ENCODE results near the gene RMI2. TPM values are rescaled to one million over a fixed set of nuclear protein-coding genes. Genes with fewer than 3 reads are reported as not detected.

RMI2 gene
- polyA plus RNA-seq, 2 of the 4 experiments (the other 2 are of a cell fraction): 24.2 to 26.9 TPM

GRCh38 chr16:11380836-11381235 is 35.6 kb downstream of the RMI2 start:
- ChIA-PET POLR2A (no interaction called here), CTCF (interaction anchor here (0.9 to 20.7 kb wide), 8 partner anchors 9 to 417 kb away, joined by 3 to 300 read pairs (median 3); partner anchors contain the start of gene SOCS1)
- 68% methylated on average over 9 of the region's 9 CpGs for WGBS (ENCODE audit: missing lambda C conversion rate)
- no peak for TF ChIP-seq POLR2A (IDR thresholded peaks at IDR 0.05; ENCODE audit: low read length)
- no peak for TF ChIP-seq HOXA7 (CRISPR knock-in tag; IDR thresholded peaks at IDR 0.05)
- TF ChIP-seq SMC3 (IDR thresholded peaks at IDR 0.05): no peak
- no peak for TF ChIP-seq ELK1 (IDR thresholded peaks at IDR 0.05; ENCODE audit: low read depth, low read length)
- TF ChIP-seq ZNF302 (CRISPR knock-in tag; IDR thresholded peaks at IDR 0.05): no peak
- no peak for FAIRE-seq
- Histone ChIP-seq H3K9me3 (no peaks in the 10 kb centered on the region; the same call in 2 of the 3 replicates), H3K4me2 (no peak overlapping the region), H3K4me3 (no peak overlapping the region), H3K27ac (no peak overlapping the region), H3K4me1 (no peaks in the 10 kb centered on the region)
- ATAC-seq: no peak
- no peak for DNase-seq (ENCODE audit: low read depth in 1 of 2, low spot score in 1 of 2)

DNA sequence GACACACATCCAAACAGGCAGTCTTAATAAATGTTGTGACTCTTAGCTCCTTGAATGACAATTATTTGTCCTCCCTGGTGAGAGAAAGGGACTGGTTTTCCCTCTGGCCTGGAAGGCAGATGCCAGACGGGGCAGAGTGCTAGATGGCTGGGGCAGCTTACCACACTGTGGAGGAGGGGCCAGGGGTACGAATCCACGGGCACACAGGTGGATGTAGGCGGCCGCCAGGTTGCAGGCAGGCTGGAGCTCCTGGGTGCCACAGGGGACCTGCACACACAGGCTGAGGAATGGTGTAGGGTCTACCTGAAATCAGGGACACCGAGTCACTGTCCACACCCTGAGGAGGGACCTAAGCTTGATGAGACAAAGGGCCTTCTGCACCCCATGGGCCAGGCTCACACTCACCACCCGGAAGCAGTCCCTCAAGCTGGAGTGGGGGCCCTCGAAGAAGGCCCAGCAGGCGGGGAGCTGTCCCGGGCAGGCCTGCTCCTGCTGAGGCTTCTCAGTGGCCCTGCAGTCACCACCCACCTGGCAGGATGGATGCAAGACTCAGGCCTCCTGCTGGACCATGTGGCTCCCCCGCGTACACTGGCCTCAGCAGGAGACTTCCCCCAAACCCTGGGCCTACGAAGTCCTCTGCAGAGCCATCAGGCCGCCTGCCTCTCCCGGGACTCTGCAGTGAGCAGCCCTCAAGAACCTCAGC is 38.4 kb downstream of the RMI2 start:
- no peak for DNase-seq (ENCODE audit: low read depth in 1 of 2, low spot score in 1 of 2)

DNA sequence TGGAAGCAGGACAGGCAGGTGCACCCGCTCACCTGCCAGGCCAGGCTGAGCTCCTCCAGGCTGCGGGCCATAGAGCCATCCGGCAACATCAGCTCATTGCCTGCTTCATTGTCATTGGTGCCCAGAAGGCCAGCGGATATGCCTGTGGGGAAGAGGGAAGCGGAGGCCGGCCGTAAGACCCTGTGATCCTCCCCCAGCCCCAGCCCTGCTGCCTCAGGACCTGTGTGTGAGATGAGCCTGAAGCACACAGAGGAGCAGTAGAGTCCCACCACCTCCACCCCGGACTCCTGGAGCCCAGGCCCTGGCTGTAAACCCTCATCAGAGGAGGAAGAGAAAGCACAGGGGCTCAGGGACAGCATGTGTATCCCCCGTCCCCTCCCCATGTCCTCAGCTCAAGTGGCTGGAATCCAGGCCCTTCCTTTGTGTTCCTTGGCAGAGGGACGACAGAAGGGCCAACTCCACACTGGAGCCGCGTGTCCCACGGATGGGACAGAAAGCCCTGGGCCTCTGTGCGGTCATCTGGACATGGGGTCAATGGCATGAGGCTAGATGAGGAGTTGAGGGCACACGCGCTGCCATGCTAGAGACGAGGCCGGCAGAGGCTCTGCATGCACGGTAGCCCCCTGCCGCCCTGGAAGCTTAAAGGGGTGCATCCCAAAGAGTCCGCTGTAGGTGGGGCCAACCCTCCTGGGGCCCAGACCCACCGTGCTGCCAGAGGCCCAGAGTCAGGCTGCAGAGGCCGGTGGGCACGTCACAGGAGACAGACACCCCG is 39.1 kb downstream of the RMI2 start:
- Histone ChIP-seq H3K9me3 (no peaks in the 10 kb centered on the region), H3K4me2 (no peak overlapping the region), H3K4me3 (no peak overlapping the region), H3K4me1 (no peaks in the 10 kb centered on the region), H3K27ac (no peak overlapping the region)
- no peak for FAIRE-seq
- CTCF ChIA-PET: interaction anchor here (0.6 to 20.7 kb wide), 7 partner anchors 21 to 684 kb away, joined by 3 to 300 read pairs (median 6); partner anchors contain the start of gene SOCS1
- no peak for ATAC-seq
- POLR2A ChIA-PET: no interaction called here
- 84% methylated on average over 18 of the region's 25 CpGs for WGBS (ENCODE audit: missing lambda C conversion rate)
- TF ChIP-seq MAFK (IDR thresholded peaks at IDR 0.05; ENCODE audit: partially characterized antibody) (no peak), HOXB5 (CRISPR knock-in tag; IDR thresholded peaks at IDR 0.05) (no peak), FOSL2 (IDR thresholded peaks at IDR 0.05) (no peak), FOSL2 (CRISPR knock-in tag; IDR thresholded peaks at IDR 0.05) (no peak), CHD4 (IDR thresholded peaks at IDR 0.05; ENCODE audit: borderline replicate concordance) (no peak), HOXB13 (CRISPR knock-in tag; IDR thresholded peaks at IDR 0.05; ENCODE audit: low read depth) (no peak), FOXS1 (CRISPR knock-in tag; IDR thresholded peaks at IDR 0.05) (no peak), RARB (CRISPR knock-in tag; IDR thresholded peaks at IDR 0.05) (no peak), MYC (IDR thresholded peaks at IDR 0.05; ENCODE audit: borderline replicate concordance, low read length) (no peak)
- TF ChIP-seq, protein P1, sequence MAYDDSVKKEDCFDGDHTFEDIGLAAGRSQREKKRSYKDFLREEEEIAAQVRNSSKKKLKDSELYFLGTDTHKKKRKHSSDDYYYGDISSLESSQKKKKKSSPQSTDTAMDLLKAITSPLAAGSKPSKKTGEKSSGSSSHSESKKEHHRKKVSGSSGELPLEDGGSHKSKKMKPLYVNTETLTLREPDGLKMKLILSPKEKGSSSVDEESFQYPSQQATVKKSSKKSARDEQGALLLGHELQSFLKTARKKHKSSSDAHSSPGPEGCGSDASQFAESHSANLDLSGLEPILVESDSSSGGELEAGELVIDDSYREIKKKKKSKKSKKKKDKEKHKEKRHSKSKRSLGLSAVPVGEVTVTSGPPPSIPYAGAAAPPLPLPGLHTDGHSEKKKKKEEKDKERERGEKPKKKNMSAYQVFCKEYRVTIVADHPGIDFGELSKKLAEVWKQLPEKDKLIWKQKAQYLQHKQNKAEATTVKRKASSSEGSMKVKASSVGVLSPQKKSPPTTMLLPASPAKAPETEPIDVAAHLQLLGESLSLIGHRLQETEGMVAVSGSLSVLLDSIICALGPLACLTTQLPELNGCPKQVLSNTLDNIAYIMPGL (CRISPR knock-in tag; IDR thresholded peaks at IDR 0.05; ENCODE audit: borderline replicate concordance): no peak
- no peak for DNase-seq (ENCODE audit: low read depth in 1 of 2, low spot score in 1 of 2)

More for the DNA sequence above, 38.4 kb downstream of the RMI2 start:
- ChIA-PET CTCF (interaction anchor here (0.6 to 20.7 kb wide), 11 partner anchors 12 to 684 kb away, joined by 3 to 300 read pairs (median 4); partner anchors contain the start of gene SOCS1), POLR2A (no interaction called here)
- Histone ChIP-seq H3K4me3 (no peak overlapping the region), H3K4me1 (no peaks in the 10 kb centered on the region), H3K4me2 (no peak overlapping the region), H3K27ac (no peak overlapping the region), H3K9me3 (no peaks in the 10 kb centered on the region)
- TF ChIP-seq ZSCAN20 (CRISPR knock-in tag; IDR thresholded peaks at IDR 0.05) (no peak), HOXA7 (CRISPR knock-in tag; IDR thresholded peaks at IDR 0.05) (no peak), TFCP2L1 (CRISPR knock-in tag; IDR thresholded peaks at IDR 0.05) (no peak), GATA3 (IDR thresholded peaks at IDR 0.05; ENCODE audit: borderline replicate concordance) (no peak)
- ATAC-seq: no peak
- 63% methylated on average over 9 of the region's 15 CpGs for WGBS (ENCODE audit: missing lambda C conversion rate)
- no peak for FAIRE-seq
